SK-N-SH (cell line): ENCODE measurements around the gene ALG13. TPM values are rescaled to one million over a fixed set of nuclear protein-coding genes. Genes with fewer than 3 reads are reported as not detected.

Source experiments
- CTCF ChIA-PET: fragments of 300-600, 350-600 bp; formaldehyde crosslinking; extraction: SDS; loops from one replicate; lab custom pipeline; 2021; lab: Yijun Ruan, JAX
- POLR2A ChIA-PET: fragments of 350-600 bp; sonication (Branson Sonifier 250); formaldehyde crosslinking; extraction: SDS; loops from one replicate; lab custom pipeline; 2020; ENCODE audit warnings: antibody characterized with exemption, inconsistent platforms; lab: Yijun Ruan, JAX
- DNase-seq: peaks from one replicate; pipeline ENCODE4 v3.0.0; 2012
- H2AFZ ChIP-seq: fragments of 200-600 bp; sonication (generic); 2 replicates; pipeline ENCODE4 v1.8.1; 2016; ENCODE audit warnings: antibody characterized with exemption, mild to moderate bottlenecking, low read depth
- H3F3A ChIP-seq: fragments of 200-600 bp; sonication (generic); replicated peaks from 2 replicates; pipeline ENCODE3; 2016; ENCODE audit warnings: antibody characterized with exemption, mild to moderate bottlenecking; ENCODE audit not compliant: insufficient read depth
- H3K27ac ChIP-seq, 2 experiments: fragments of 200-500 bp in 1 of 2; fragments of 200-600 bp in 1 of 2; sonication (Bioruptor generic) in 1 of 2; sonication (generic), shearing (Covaris generic) in 1 of 2; 2 replicates each; pipeline versions ENCODE4 v1.5.1 to v1.6.1; 2014 to 2016; ENCODE audit warnings: low read depth in 2 of 2, inconsistent platforms in 1 of 2, low read length in 1 of 2, mild to moderate bottlenecking in 1 of 2, mixed read lengths in 1 of 2
- H3K27me3 ChIP-seq: fragments of 200-600 bp; sonication (generic), shearing (Covaris generic); 2 replicates; pipeline ENCODE4 v1.6.1; 2016; ENCODE audit warnings: mixed run types; ENCODE audit not compliant: insufficient read depth
- H3K36me3 ChIP-seq, 2 experiments: fragments of 200-500 bp in 1 of 2; fragments of 200-600 bp in 1 of 2; sonication (Bioruptor generic) in 1 of 2; sonication (generic) in 1 of 2; replicated peaks in 1 of 2; 2 replicates each; pipeline versions ENCODE3 to v1.5.1; 2014 to 2016; ENCODE audit warnings: low read length in 1 of 2, mild to moderate bottlenecking in 1 of 2; ENCODE audit not compliant: insufficient read depth in 2 of 2, control insufficient read depth in 1 of 2
- H3K4me1 ChIP-seq, 2 experiments: fragments of 200-500 bp in 1 of 2; fragments of 200-600 bp in 1 of 2; sonication (Bioruptor generic) in 1 of 2; sonication (generic), shearing (Covaris generic) in 1 of 2; 2 replicates each; pipeline versions ENCODE4 v1.5.1 to v1.6.1; 2014 to 2016; ENCODE audit warnings: low read depth in 1 of 2, low read length in 1 of 2, mixed run types in 1 of 2; ENCODE audit not compliant: insufficient read depth in 2 of 2, control insufficient read depth in 1 of 2
- H3K4me2 ChIP-seq: fragments of 200-600 bp; sonication (generic), shearing (Covaris generic); 2 replicates; pipeline ENCODE4 v1.6.1; 2017; ENCODE audit warnings: mixed run types
- H3K4me3 ChIP-seq, 2 experiments: fragments of 200-500 bp in 1 of 2; fragments of 200-600 bp in 1 of 2; sonication (Bioruptor generic) in 1 of 2; sonication (generic), shearing (Covaris generic) in 1 of 2; 2 replicates each; pipeline versions ENCODE4 v1.5.1 to v1.8.1; 2014 to 2016; ENCODE audit warnings: low read depth in 2 of 2, inconsistent platforms in 1 of 2, low read length in 1 of 2, mild to moderate bottlenecking in 1 of 2, mixed read lengths in 1 of 2, moderate library complexity in 1 of 2
- H3K79me2 ChIP-seq: fragments of 200-600 bp; sonication (generic); 2 replicates; pipeline ENCODE4 v1.8.1; 2017; ENCODE audit warnings: mild to moderate bottlenecking; ENCODE audit not compliant: insufficient read depth
- H3K9ac ChIP-seq: fragments of 200-600 bp; sonication (generic); 2 replicates; pipeline ENCODE4 v1.6.1; 2017; ENCODE audit warnings: mixed run types
- H3K9me2 ChIP-seq: fragments of 200-600 bp; sonication (generic); 2 replicates; pipeline ENCODE4 v1.6.1; 2017; ENCODE audit warnings: mixed run types
- H3K9me3 ChIP-seq: fragments of 200-600 bp; sonication (generic); 2 replicates; pipeline ENCODE4 v1.6.1; 2017; ENCODE audit warnings: mixed run types, mild to moderate bottlenecking, moderate library complexity
- H4K20me1 ChIP-seq: fragments of 200-600 bp; sonication (generic); 2 replicates; pipeline ENCODE4 v1.6.1; 2017; ENCODE audit warnings: mild to moderate bottlenecking, mixed run types; ENCODE audit not compliant: insufficient read depth
- CHD2 ChIP-seq: fragments of 150-350 bp; IDR thresholded peaks from 2 replicates; pipeline ENCODE4 v1.6.1; 2018; ENCODE audit warnings: low read length; ENCODE audit not compliant: partially characterized antibody
- ELF1 ChIP-seq: IDR thresholded peaks from 2 replicates; pipeline ENCODE4 v1.4.0; 2012
- EP300 ChIP-seq, 2 experiments: IDR thresholded peaks; 2 replicates each; pipeline versions ENCODE4 v1.4.0 to v1.6.1; 2012; ENCODE audit warnings: borderline replicate concordance in 1 of 2, low read depth in 1 of 2, low read length in 1 of 2
- FOXM1 ChIP-seq: IDR thresholded peaks from 2 replicates; pipeline ENCODE4 v1.4.0; 2012; ENCODE audit warnings: low read depth, mild to moderate bottlenecking
- GATA2 ChIP-seq: sonication (generic); formaldehyde crosslinking; IDR thresholded peaks from 2 replicates; pipeline ENCODE4 v1.5.0; 2020; ENCODE audit warnings: mild to moderate bottlenecking, missing genetic modification reagents
- JUND ChIP-seq: IDR thresholded peaks from 2 replicates; pipeline ENCODE4 v1.4.0; 2012
- MXI1 ChIP-seq: IDR thresholded peaks from 2 replicates; pipeline ENCODE4 v1.6.1; 2012; ENCODE audit warnings: mild to moderate bottlenecking, low read depth, low read length, improper control_type of control experiment
- NFIC ChIP-seq: IDR thresholded peaks from 2 replicates; pipeline ENCODE4 v1.4.0; 2012; ENCODE audit warnings: borderline replicate concordance
- POLR2AphosphoS5 ChIP-seq: IDR thresholded peaks from 2 replicates; pipeline ENCODE4 v1.6.1; 2012; ENCODE audit warnings: low read depth, low read length
- RCOR1 ChIP-seq: fragments of 150-350 bp; IDR thresholded peaks from 2 replicates; pipeline ENCODE4 v1.6.1; 2017; ENCODE audit warnings: antibody characterized with exemption, low read length
- RXRA ChIP-seq: IDR thresholded peaks from 2 replicates; pipeline ENCODE4 v1.4.0; 2012; ENCODE audit warnings: low read depth, mild to moderate bottlenecking, borderline replicate concordance
- SIN3A ChIP-seq: IDR thresholded peaks from 2 replicates; pipeline ENCODE4 v1.6.1; 2012; ENCODE audit warnings: low read depth, mild to moderate bottlenecking, low read length, moderate library complexity, borderline replicate concordance
- SMC3 ChIP-seq: IDR thresholded peaks from 2 replicates; pipeline ENCODE4 v1.6.1; 2012; ENCODE audit warnings: low read depth, low read length, improper control_type of control experiment
- TAF1 ChIP-seq: IDR thresholded peaks from 2 replicates; pipeline ENCODE4 v1.6.1; 2012; ENCODE audit warnings: low read depth, mild to moderate bottlenecking, low read length, moderate library complexity, borderline replicate concordance
- TCF12 ChIP-seq: IDR thresholded peaks from 2 replicates; pipeline ENCODE4 v1.4.0; 2012
- YY1 ChIP-seq: IDR thresholded peaks from 2 replicates; pipeline ENCODE4 v1.4.0; 2012; ENCODE audit warnings: low read depth, mild to moderate bottlenecking
- whole genome bisulfite sequencing: methylation state at CpG from one replicate; pipeline ENCODE4 v1.1.6; 2017; ENCODE audit warnings: low lambda C conversion rate; 5-methylcytosine and 5-hydroxymethylcytosine counted together
- polyA plus RNA-seq, 3 experiments: library from polyadenylated mRNA; depleted of rRNA; stranded (reverse); fragments of >200 nt; gene quantifications; 2 replicates each; pipeline ENCODE4 v1.2.3, GENCODE V29; 2012
- TF ChIP-seq, protein P1 (sequence below): IDR thresholded peaks from 2 replicates; pipeline ENCODE4 v1.4.0; 2012; ENCODE audit warnings: low read depth
- TF ChIP-seq, protein P2 (sequence below): fragments of 150-350 bp; IDR thresholded peaks from 2 replicates; pipeline ENCODE4 v1.6.1; 2017; ENCODE audit warnings: antibody characterized with exemption, low read length, low read depth, borderline replicate concordance
- TF ChIP-seq, protein P3 (sequence below): IDR thresholded peaks from 2 replicates; pipeline ENCODE4; 2012
- TF ChIP-seq, protein P4 (sequence below): fragments of 150-350 bp; IDR thresholded peaks from 2 replicates; pipeline ENCODE4 v1.6.1; 2016; ENCODE audit warnings: mild to moderate bottlenecking, low read depth, low read length

ALG13 gene
- polyA plus RNA-seq, 1 of the 3 experiments (the other 2 are of a cell fraction) = 76.7 TPM

DNA sequence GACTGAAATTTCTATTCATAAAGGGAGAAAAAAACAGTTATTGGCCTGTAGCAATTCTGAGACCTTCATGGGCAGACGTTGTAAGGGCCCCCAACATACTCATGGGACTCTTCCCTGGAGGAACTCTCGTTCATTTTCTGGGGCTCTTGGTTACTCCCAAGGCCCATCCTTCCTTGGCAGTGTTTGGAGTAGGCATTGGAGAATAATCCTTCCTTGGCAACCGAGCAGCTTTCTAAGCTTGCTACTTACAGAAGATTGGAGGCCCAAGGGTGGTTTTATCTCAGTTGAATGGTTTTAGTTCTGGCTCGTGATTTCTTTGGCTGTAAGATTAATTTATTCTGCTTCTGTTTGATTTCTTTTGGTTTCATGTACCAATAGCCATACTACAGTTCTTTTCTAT is 50.4 kb downstream of the ALG13 start:
- H2AFZ ChIP-seq = no peak overlapping the region

DNA sequence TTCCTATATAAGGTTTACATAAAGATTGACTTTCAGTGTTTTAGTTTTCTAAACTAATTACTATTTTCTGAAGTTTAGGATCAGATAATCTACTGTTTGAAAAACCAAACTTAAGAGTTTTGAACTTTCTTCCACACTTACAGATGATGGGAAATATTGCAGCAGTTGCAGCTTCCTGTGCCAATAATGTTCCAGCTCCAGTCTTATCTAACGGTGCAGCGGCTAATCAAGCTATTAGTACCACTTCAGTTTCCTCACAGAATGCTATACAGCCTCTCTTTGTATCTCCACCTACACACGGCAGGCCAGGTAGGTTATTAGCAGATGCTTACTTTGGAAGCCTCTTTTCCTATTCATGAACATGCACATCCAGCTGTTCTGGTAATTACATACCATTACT is 55.6 kb downstream of the ALG13 start:
- TF ChIP-seq RXRA (no peak), MXI1 (no peak)
- no peaks in the 10 kb centered on the region for H3K4me1 ChIP-seq
- H3K9me2 ChIP-seq = no peaks in the 10 kb centered on the region
- H3K4me2 ChIP-seq = no peak overlapping the region
- H3K36me3 ChIP-seq = peaks cover 66 to 72% of the 10 kb centered on the region in 2 experiments
- 98% methylated on average over 3 of the region's 3 CpGs for WGBS
- no peak overlapping the region for H2AFZ ChIP-seq
- no peak overlapping the region for H3K9ac ChIP-seq
- no peak overlapping the region for H3K27ac ChIP-seq
- DNase-seq = no peak
- no peaks in the 10 kb centered on the region for H3F3A ChIP-seq
- H3K79me2 ChIP-seq = no peaks in the 10 kb centered on the region
- no peaks in the 10 kb centered on the region for H4K20me1 ChIP-seq
- H3K9me3 ChIP-seq = no peaks in the 10 kb centered on the region
- H3K27me3 ChIP-seq = no peaks in the 10 kb centered on the region
- no peak overlapping the region for H3K4me3 ChIP-seq
- POLR2A ChIA-PET = no interaction called here
- CTCF ChIA-PET = no interaction called here

More for the DNA sequence above, 50.4 kb downstream of the ALG13 start:
- 90% methylated on average over 4 of the region's 4 CpGs for WGBS
- H3K9me3 ChIP-seq = no peaks in the 10 kb centered on the region
- TF ChIP-seq, protein P1, sequence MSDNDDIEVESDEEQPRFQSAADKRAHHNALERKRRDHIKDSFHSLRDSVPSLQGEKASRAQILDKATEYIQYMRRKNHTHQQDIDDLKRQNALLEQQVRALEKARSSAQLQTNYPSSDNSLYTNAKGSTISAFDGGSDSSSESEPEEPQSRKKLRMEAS = no peak
- no peak for TF ChIP-seq FOXM1
- TF ChIP-seq, protein P2, sequence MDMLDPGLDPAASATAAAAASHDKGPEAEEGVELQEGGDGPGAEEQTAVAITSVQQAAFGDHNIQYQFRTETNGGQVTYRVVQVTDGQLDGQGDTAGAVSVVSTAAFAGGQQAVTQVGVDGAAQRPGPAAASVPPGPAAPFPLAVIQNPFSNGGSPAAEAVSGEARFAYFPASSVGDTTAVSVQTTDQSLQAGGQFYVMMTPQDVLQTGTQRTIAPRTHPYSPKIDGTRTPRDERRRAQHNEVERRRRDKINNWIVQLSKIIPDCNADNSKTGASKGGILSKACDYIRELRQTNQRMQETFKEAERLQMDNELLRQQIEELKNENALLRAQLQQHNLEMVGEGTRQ = no peak
- TF ChIP-seq, protein P3, sequence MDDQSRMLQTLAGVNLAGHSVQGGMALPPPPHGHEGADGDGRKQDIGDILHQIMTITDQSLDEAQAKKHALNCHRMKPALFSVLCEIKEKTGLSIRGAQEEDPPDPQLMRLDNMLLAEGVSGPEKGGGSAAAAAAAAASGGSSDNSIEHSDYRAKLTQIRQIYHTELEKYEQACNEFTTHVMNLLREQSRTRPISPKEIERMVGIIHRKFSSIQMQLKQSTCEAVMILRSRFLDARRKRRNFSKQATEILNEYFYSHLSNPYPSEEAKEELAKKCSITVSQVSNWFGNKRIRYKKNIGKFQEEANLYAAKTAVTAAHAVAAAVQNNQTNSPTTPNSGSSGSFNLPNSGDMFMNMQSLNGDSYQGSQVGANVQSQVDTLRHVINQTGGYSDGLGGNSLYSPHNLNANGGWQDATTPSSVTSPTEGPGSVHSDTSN = no peak
- TF ChIP-seq TAF1 = no peak
- no peak for TF ChIP-seq NFIC
- TF ChIP-seq TCF12 = no peak
- no peak for TF ChIP-seq ELF1
- no peak for TF ChIP-seq RXRA
- TF ChIP-seq YY1 = no peak
- no peak for TF ChIP-seq RCOR1
- no peak for TF ChIP-seq EP300 (IDR thresholded peaks at IDR 0.05; ENCODE audit: borderline replicate concordance in 1 of 2, low read depth in 1 of 2, low read length in 1 of 2)
- TF ChIP-seq CHD2 = no peak
- TF ChIP-seq POLR2AphosphoS5 = no peak
- TF ChIP-seq SMC3 = no peak
- no peak for TF ChIP-seq GATA2 (CRISPR knock-in tag)
- TF ChIP-seq, protein P4, sequence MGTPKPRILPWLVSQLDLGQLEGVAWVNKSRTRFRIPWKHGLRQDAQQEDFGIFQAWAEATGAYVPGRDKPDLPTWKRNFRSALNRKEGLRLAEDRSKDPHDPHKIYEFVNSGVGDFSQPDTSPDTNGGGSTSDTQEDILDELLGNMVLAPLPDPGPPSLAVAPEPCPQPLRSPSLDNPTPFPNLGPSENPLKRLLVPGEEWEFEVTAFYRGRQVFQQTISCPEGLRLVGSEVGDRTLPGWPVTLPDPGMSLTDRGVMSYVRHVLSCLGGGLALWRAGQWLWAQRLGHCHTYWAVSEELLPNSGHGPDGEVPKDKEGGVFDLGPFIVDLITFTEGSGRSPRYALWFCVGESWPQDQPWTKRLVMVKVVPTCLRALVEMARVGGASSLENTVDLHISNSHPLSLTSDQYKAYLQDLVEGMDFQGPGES = no peak
- no peak for TF ChIP-seq JUND
- no peak for TF ChIP-seq SIN3A
- no peaks in the 10 kb centered on the region for H3K27me3 ChIP-seq
- ChIA-PET CTCF (no interaction called here), POLR2A (no interaction called here)
- no peak overlapping the region for H3K9ac ChIP-seq
- no peaks in the 10 kb centered on the region for H3K79me2 ChIP-seq
- peaks cover 53 to 68% of the 10 kb centered on the region in 2 experiments for H3K36me3 ChIP-seq
- H3K4me3 ChIP-seq = no peak overlapping the region
- no peak overlapping the region for H3K4me2 ChIP-seq
- DNase-seq = no peak
- H3F3A ChIP-seq = no peaks in the 10 kb centered on the region
- H3K9me2 ChIP-seq = no peaks in the 10 kb centered on the region
- no peaks in the 10 kb centered on the region for H4K20me1 ChIP-seq
- no peaks in the 10 kb centered on the region for H3K4me1 ChIP-seq
- no peak overlapping the region for H3K27ac ChIP-seq
